ENCODE data around the gene NEFH. TPM values are rescaled to one million over a fixed set of nuclear protein-coding genes. Genes with fewer than 3 reads are reported as not detected.

The NEFH gene
- total RNA-seq, 2 donors from 2014 or later, result 0.92 to 1.7 TPM

GRCh38 chr22:29445508-29445907 is 34.5 kb upstream of the NEFH start:
- 84 to 100% methylated on average over 1 to 3 of the region's 4 CpGs for WGBS, 2 experiments (ENCODE audit: insufficient coverage in 1 of 2, insufficient read length in 1 of 2)
- no peak overlapping the region for H3K4me3 Mint-ChIP-seq
- Histone ChIP-seq H3K27me3 (ENCODE audit: control insufficient read depth, insufficient read depth, low read length, poor library complexity, severe bottlenecking) (no peaks in the 10 kb centered on the region), H3K27ac (ENCODE audit: low read depth, low read length) (no peak overlapping the region), H3K9ac (ENCODE audit: extremely low read depth, low read length, poor library complexity, severe bottlenecking) (no peak overlapping the region), H3K4me1 (ENCODE audit: control insufficient read depth, insufficient read depth, low read length) (no peaks in the 10 kb centered on the region), H3K9me3 (ENCODE audit: control insufficient read depth, low read length) (no peaks in the 10 kb centered on the region), H3K36me3 (ENCODE audit: control insufficient read depth, insufficient read depth, low read length) (no peaks in the 10 kb centered on the region), H3K4me3 (ENCODE audit: low read length) (no peak overlapping the region)
- no peak overlapping the region for H3K27ac Mint-ChIP-seq
- H3K9me3 Mint-ChIP-seq, result no peaks in the 10 kb centered on the region
- H3K36me3 Mint-ChIP-seq (ENCODE audit: low read depth), result no peaks in the 10 kb centered on the region
- TF ChIP-seq CTCF (conservative IDR thresholded peaks at IDR 0.05), result no peak
- H3K4me1 Mint-ChIP-seq, result no peaks in the 10 kb centered on the region
- DNase-seq, result no peak
- no peaks in the 10 kb centered on the region for H3K27me3 Mint-ChIP-seq (ENCODE audit: insufficient read depth)

GRCh38 chr22:29447906-29448305 is 32.1 kb upstream of the NEFH start:
- H3K36me3 Mint-ChIP-seq (ENCODE audit: low read depth), result no peaks in the 10 kb centered on the region
- H3K9me3 ChIP-seq (ENCODE audit: control insufficient read depth, low read length), result no peaks in the 10 kb centered on the region
- no peaks in the 10 kb centered on the region for H3K27me3 Mint-ChIP-seq (ENCODE audit: insufficient read depth)
- no peak overlapping the region for H3K27ac ChIP-seq (ENCODE audit: low read depth, low read length)
- H3K4me3 ChIP-seq (ENCODE audit: low read length), result no peak overlapping the region
- H3K4me1 ChIP-seq (ENCODE audit: control insufficient read depth, insufficient read depth, low read length), result no peaks in the 10 kb centered on the region
- no peak overlapping the region for H3K4me3 Mint-ChIP-seq
- no peaks in the 10 kb centered on the region for H3K27me3 ChIP-seq (ENCODE audit: control insufficient read depth, insufficient read depth, low read length, poor library complexity, severe bottlenecking)
- H3K4me1 Mint-ChIP-seq, result no peaks in the 10 kb centered on the region
- WGBS, 2 experiments (ENCODE audit: insufficient coverage in 1 of 2, insufficient read length in 1 of 2), result 92 to 93% methylated on average over 5 of the region's 5 CpGs
- no peak for DNase-seq
- no peaks in the 10 kb centered on the region for H3K9me3 Mint-ChIP-seq
- no peak for TF ChIP-seq CTCF (conservative IDR thresholded peaks at IDR 0.05)
- H3K27ac Mint-ChIP-seq, result no peak overlapping the region
- H3K9ac ChIP-seq (ENCODE audit: extremely low read depth, low read length, poor library complexity, severe bottlenecking), result no peak overlapping the region
- no peaks in the 10 kb centered on the region for H3K36me3 ChIP-seq (ENCODE audit: control insufficient read depth, insufficient read depth, low read length)

- no peak overlapping the region for H3K27ac ChIP-seq (ENCODE audit: low read depth, low read length)
- H3K4me3 ChIP-seq (ENCODE audit: low read length), result no peak overlapping the region
- H3K27ac Mint-ChIP-seq, result no peak overlapping the region
- no peak for DNase-seq
- H3K27me3 Mint-ChIP-seq (ENCODE audit: insufficient read depth), result no peaks in the 10 kb centered on the region
- H3K9me3 ChIP-seq (ENCODE audit: control insufficient read depth, low read length), result no peaks in the 10 kb centered on the region
- H3K4me1 Mint-ChIP-seq, result no peaks in the 10 kb centered on the region
- H3K36me3 ChIP-seq (ENCODE audit: control insufficient read depth, insufficient read depth, low read length), result no peaks in the 10 kb centered on the region
- no peak overlapping the region for H3K4me3 Mint-ChIP-seq
- no peaks in the 10 kb centered on the region for H3K27me3 ChIP-seq (ENCODE audit: control insufficient read depth, insufficient read depth, low read length, poor library complexity, severe bottlenecking)
- no peaks in the 10 kb centered on the region for H3K36me3 Mint-ChIP-seq (ENCODE audit: low read depth)
- no peaks in the 10 kb centered on the region for H3K9me3 Mint-ChIP-seq
- H3K9ac ChIP-seq (ENCODE audit: extremely low read depth, low read length, poor library complexity, severe bottlenecking), result no peak overlapping the region
- no peaks in the 10 kb centered on the region for H3K4me1 ChIP-seq (ENCODE audit: control insufficient read depth, insufficient read depth, low read length)
- 88 to 92% methylated on average over 5 to 11 of the region's 11 CpGs for WGBS, 2 experiments (ENCODE audit: insufficient coverage in 1 of 2, insufficient read length in 1 of 2)
- no peak for TF ChIP-seq CTCF (conservative IDR thresholded peaks at IDR 0.05)
These were observed 30.6 kb upstream of the NEFH start for GRCh38 chr22:29449296-29449875.
